H9 (cell line): ENCODE data around the gene SMLR1. TPM values are rescaled to one million over a fixed set of nuclear protein-coding genes. Genes with fewer than 3 reads are reported as not detected.
A peak's percentile ranks its signal among the peaks of the same experiment; 100 is the strongest.

Source experiments
- DNase-seq: peaks from one replicate; pipeline ENCODE4 v3.0.0-alpha.2; 2017
- H2AFZ ChIP-seq: one replicate; pipeline ENCODE4 v1.6.1; 2013; ENCODE audit warnings: mild to moderate bottlenecking, low read length, control low read depth, moderate library complexity
- H2AK5ac ChIP-seq: 2 replicates; pipeline ENCODE4 v1.6.1; 2013; ENCODE audit warnings: low read length, control low read depth, mixed read lengths; ENCODE audit not compliant: insufficient read length
- H2BK120ac ChIP-seq: one replicate; pipeline ENCODE4 v1.6.1; 2013; ENCODE audit warnings: low read depth, mild to moderate bottlenecking, low read length, control low read depth, inconsistent platforms; ENCODE audit not compliant: poor library complexity, severe bottlenecking
- H2BK12ac ChIP-seq: 2 replicates; pipeline ENCODE4 v1.6.1; 2013; ENCODE audit warnings: low read length, control low read depth, mixed read lengths, low read depth; ENCODE audit not compliant: insufficient read length
- H2BK15ac ChIP-seq: 2 replicates; pipeline ENCODE4 v1.6.1; 2013; ENCODE audit warnings: low read depth, low read length, control low read depth
- H2BK20ac ChIP-seq: one replicate; pipeline ENCODE4 v1.6.1; 2013; ENCODE audit warnings: low read depth, mild to moderate bottlenecking, low read length, control low read depth, inconsistent platforms; ENCODE audit not compliant: poor library complexity, severe bottlenecking
- H2BK5ac ChIP-seq: 2 replicates; pipeline ENCODE4 v1.6.1; 2013; ENCODE audit warnings: low read length, control low read depth, mixed read lengths; ENCODE audit not compliant: insufficient read length
- H3K14ac ChIP-seq: 2 replicates; pipeline ENCODE4 v1.6.1; 2013; ENCODE audit warnings: low read length, control low read depth; ENCODE audit not compliant: insufficient read depth
- H3K18ac ChIP-seq: 2 replicates; pipeline ENCODE4 v1.6.1; 2013; ENCODE audit warnings: low read depth, mild to moderate bottlenecking, mixed read lengths, low read length, control low read depth; ENCODE audit not compliant: insufficient read length
- H3K23ac ChIP-seq: 2 replicates; pipeline ENCODE4 v1.6.1; 2013; ENCODE audit warnings: low read length, control low read depth, mixed read lengths, low read depth; ENCODE audit not compliant: insufficient read length
- H3K23me2 ChIP-seq: 2 replicates; pipeline ENCODE4 v1.6.1; 2013; ENCODE audit warnings: low read depth, mild to moderate bottlenecking, mixed read lengths, low read length, control low read depth; ENCODE audit not compliant: insufficient read length, poor library complexity, severe bottlenecking
- H3K27ac ChIP-seq: 2 replicates; pipeline ENCODE4 v1.5.1; 2013; ENCODE audit warnings: low read length, control low read depth, mixed read lengths, low read depth; ENCODE audit not compliant: insufficient read length
- H3K27me3 ChIP-seq: 2 replicates; pipeline ENCODE4 v1.6.1; 2013; ENCODE audit warnings: low read length, control low read depth, inconsistent platforms; ENCODE audit not compliant: insufficient read depth
- H3K4ac ChIP-seq: 2 replicates; pipeline ENCODE4 v1.6.1; 2013; ENCODE audit warnings: low read depth, mild to moderate bottlenecking, control low read depth, inconsistent platforms, low read length, moderate library complexity
- H3K4me1 ChIP-seq: 2 replicates; pipeline ENCODE4 v1.6.1; 2013; ENCODE audit warnings: low read length, control low read depth, inconsistent platforms; ENCODE audit not compliant: insufficient read depth
- H3K4me2 ChIP-seq: 2 replicates; pipeline ENCODE4 v1.6.1; 2013; ENCODE audit warnings: low read length, control low read depth, mixed read lengths; ENCODE audit not compliant: insufficient read length, insufficient read depth
- H3K56ac ChIP-seq: 2 replicates; pipeline ENCODE4 v1.6.1; 2013; ENCODE audit warnings: low read depth, mild to moderate bottlenecking, mixed read lengths, low read length, control low read depth; ENCODE audit not compliant: insufficient read length
- H3K79me1 ChIP-seq: 2 replicates; pipeline ENCODE4 v1.6.1; 2013; ENCODE audit warnings: low read depth, mild to moderate bottlenecking, moderate library complexity, low read length, control low read depth, inconsistent platforms; ENCODE audit not compliant: insufficient read depth, poor library complexity, severe bottlenecking
- H3K79me2 ChIP-seq: 2 replicates; pipeline ENCODE4 v1.6.1; 2013; ENCODE audit warnings: low read length, control low read depth, inconsistent platforms; ENCODE audit not compliant: insufficient read depth
- H3K9ac ChIP-seq: 2 replicates; pipeline ENCODE4 v1.6.1; 2013; ENCODE audit warnings: low read length, control low read depth, mixed read lengths; ENCODE audit not compliant: insufficient read length; ENCODE audit errors: extremely low read depth
- H3K9me3 ChIP-seq: one replicate; pipeline ENCODE4 v1.6.1; 2013; ENCODE audit warnings: low read depth, low read length, inconsistent platforms; ENCODE audit not compliant: control insufficient read depth
- H3T11ph ChIP-seq: one replicate; pipeline ENCODE4 v1.6.1; 2013; ENCODE audit warnings: mild to moderate bottlenecking, low read length, control low read depth, inconsistent platforms
- H4K20me1 ChIP-seq: one replicate; pipeline ENCODE4 v1.6.1; 2013; ENCODE audit not compliant: control insufficient read depth, insufficient read length, insufficient read depth
- H4K5ac ChIP-seq: 2 replicates; pipeline ENCODE4 v1.6.1; 2013; ENCODE audit warnings: low read depth, mild to moderate bottlenecking, mixed read lengths, low read length, control low read depth; ENCODE audit not compliant: insufficient read length
- H4K8ac ChIP-seq: replicated peaks from 2 replicates; pipeline ENCODE4 v1.6.1; 2013; ENCODE audit warnings: low read length, control low read depth, mixed read lengths, low read depth; ENCODE audit not compliant: insufficient read length
- H4K91ac ChIP-seq: 2 replicates; pipeline ENCODE4 v1.6.1; 2013; ENCODE audit warnings: low read depth, mild to moderate bottlenecking, moderate library complexity, mixed read lengths, low read length, control low read depth; ENCODE audit not compliant: insufficient read length
- H3K27ac Mint-ChIP-seq, 3 experiments: 2 replicates in 2 of 3; 3 replicates in 1 of 3; pipeline ENCODE4 v1.8.0; 2020 to 2021; ENCODE audit warnings: mixed read lengths in 3 of 3, mild to moderate bottlenecking in 1 of 3, moderate library complexity in 1 of 3
- H3K27me3 Mint-ChIP-seq: 2 replicates; pipeline ENCODE4 v1.8.0; 2021; ENCODE audit warnings: low read depth, mild to moderate bottlenecking, moderate library complexity, mixed read lengths
- H3K36me3 Mint-ChIP-seq, 3 experiments: 2 replicates in 2 of 3; 3 replicates in 1 of 3; pipeline ENCODE4 v1.8.0; 2020 to 2021; ENCODE audit warnings: low read depth in 3 of 3, mixed read lengths in 3 of 3; ENCODE audit not compliant: insufficient read depth in 1 of 3
- H3K4me1 Mint-ChIP-seq, 2 experiments: 2 replicates each; pipeline ENCODE4 v1.8.0; 2020; ENCODE audit warnings: mixed read lengths in 2 of 2
- H3K4me3 Mint-ChIP-seq, 2 experiments: 2 replicates in 1 of 2; 3 replicates in 1 of 2; pipeline ENCODE4 v1.8.0; 2020 to 2021; ENCODE audit warnings: mild to moderate bottlenecking in 2 of 2, mixed read lengths in 2 of 2, moderate library complexity in 1 of 2
- H3K9me3 Mint-ChIP-seq, 2 experiments: 2 replicates in 1 of 2; 3 replicates in 1 of 2; pipeline ENCODE4 v1.8.0; 2020; ENCODE audit warnings: mild to moderate bottlenecking in 2 of 2, mixed read lengths in 2 of 2, moderate library complexity in 1 of 2
- CTCF ChIP-seq: fragments of 200-600 bp; sonication (generic); conservative IDR thresholded peaks from 3 replicates; pipeline ENCODE4 v1.8.0; 2021; ENCODE audit warnings: antibody characterized with exemption, mild to moderate bottlenecking
- WGBS: extraction: QIAGEN DNeasy Blood & Tissue Kit; methylation state at CpG from one replicate; pipeline ENCODE4 v1.1.7; 2013; ENCODE audit warnings: missing lambda C conversion rate, low lambda C conversion rate, mixed read lengths; ENCODE audit not compliant: insufficient read length; ENCODE audit errors: extremely low coverage; 5-methylcytosine and 5-hydroxymethylcytosine counted together
- total RNA-seq: library from RNA; stranded (reverse); gene quantifications from 2 replicates; pipeline ENCODE4 v1.2.1, GENCODE V29; 2021

The SMLR1 gene
- total RNA-seq, 1 experiment from 2014 or later, result not detected

GRCh38 chr6:130839379-130839778 is 12.2 kb downstream of the SMLR1 start:
- Histone ChIP-seq H3K14ac (no peak overlapping the region), H2BK15ac (no peak overlapping the region), H3K27ac (no peak overlapping the region), H3K18ac (no peak overlapping the region), H3K9me3 (no peaks in the 10 kb centered on the region), H3K23me2 (no peaks in the 10 kb centered on the region), H2AFZ (no peak overlapping the region), H3K27me3 (no peaks in the 10 kb centered on the region), H3K4me2 (no peak overlapping the region), H2AK5ac (no peak overlapping the region), H2BK12ac (no peak overlapping the region), H3K4me1 (peaks cover 4% of the 10 kb centered on the region), H4K91ac (no peak overlapping the region), H2BK20ac (no peak overlapping the region), H4K8ac (no peak overlapping the region), H3T11ph (no peak overlapping the region), H3K79me1 (no peaks in the 10 kb centered on the region), H2BK120ac (no peak overlapping the region), H4K5ac (no peak overlapping the region), H3K4ac (no peak overlapping the region), H3K56ac (no peak overlapping the region), H2BK5ac (no peak overlapping the region), H4K20me1 (no peaks in the 10 kb centered on the region), H3K79me2 (no peaks in the 10 kb centered on the region), H3K9ac (no peak overlapping the region), H3K23ac (no peak overlapping the region)
- H3K9me3 Mint-ChIP-seq, result no peaks in the 10 kb centered on the region; a peak in 1 of 5 replicates
- H3K4me3 Mint-ChIP-seq, result no peak overlapping the region
- peaks cover 40 to 44% of the 10 kb centered on the region in 2 experiments for H3K4me1 Mint-ChIP-seq
- peaks cover 0 to 5% (median 0%) of the 10 kb centered on the region in 3 experiments; a peak in 4 of 7 replicates for H3K36me3 Mint-ChIP-seq
- peak overlapping the region; percentile 22 to 61 (median 36); a peak in 2 of 7 replicates for H3K27ac Mint-ChIP-seq
- no peak for DNase-seq
- H3K27me3 Mint-ChIP-seq, result no peaks in the 10 kb centered on the region
- TF ChIP-seq CTCF, result no peak
- WGBS, result no CpG with 5 or more reads among the region's 2 CpGs
